ENCODE data around the gene LRMDA. TPM values are rescaled to one million over a fixed set of nuclear protein-coding genes. Genes with fewer than 3 reads are reported as not detected.

Gene LRMDA
- total and polyA plus RNA-seq, 2 of the 8 experiments (the other 6 are each of a cell fraction or from before 2014, with no cell fraction given), result 0.86 to 2.8 TPM

- FAIRE-seq, result no peak
- Histone ChIP-seq H2AK5ac (ENCODE audit: low read depth, low read length) (no peak overlapping the region), H2BK15ac (ENCODE audit: low read length) (no peak overlapping the region), H2BK20ac (ENCODE audit: low read length) (no peak overlapping the region), H2BK120ac (replicated peaks; ENCODE audit: low read depth, low read length) (no peak overlapping the region), H4K91ac (replicated peaks; ENCODE audit: insufficient read length, low read length) (no peak overlapping the region), H3K18ac (ENCODE audit: extremely low read depth, low read length) (no peak overlapping the region), H3K36me3 (ENCODE audit: control insufficient read depth in 2 of 4, insufficient read depth in 4 of 4, low read length in 3 of 4) (no peaks in the 10 kb centered on the region), H3K23me2 (ENCODE audit: low read depth, low read length) (no peaks in the 10 kb centered on the region; the same call in 1 of the 2 replicates), H3K4me2 (ENCODE audit: insufficient read depth in 1 of 2, low read depth in 2 of 2, low read length in 2 of 2) (no peak overlapping the region), H3K4ac (replicated peaks; ENCODE audit: insufficient read length, low read depth, low read length) (no peak overlapping the region), H4K8ac (ENCODE audit: extremely low read depth, insufficient read depth, low read length) (no peak overlapping the region), H2BK12ac (ENCODE audit: low read depth, low read length) (no peak overlapping the region), H3K27ac (ENCODE audit: low read depth, low read length) (no peak overlapping the region), H3K79me2 (ENCODE audit: control insufficient read depth in 1 of 2, insufficient read depth in 2 of 2, low read length in 2 of 2) (no peaks in the 10 kb centered on the region), H2AFZ (ENCODE audit: low read length) (no peak overlapping the region), H3K4me3 (ENCODE audit: extremely low read depth in 1 of 4, insufficient read depth in 2 of 4, low read depth in 3 of 4, low read length in 4 of 4) (no peak overlapping the region), H3K4me1 (replicated peaks in 1 of 4; ENCODE audit: control insufficient read depth in 3 of 4, insufficient read depth in 4 of 4, low read length in 3 of 4) (no peaks in the 10 kb centered on the region), H3K79me1 (ENCODE audit: low read depth, low read length) (no peaks in the 10 kb centered on the region), H3K27me3 (replicated peaks in 1 of 4; ENCODE audit: control insufficient read depth in 3 of 4, extremely low read depth in 1 of 4, insufficient read depth in 3 of 4, low read length in 3 of 4) (no peaks in the 10 kb centered on the region), H3K14ac (ENCODE audit: insufficient read length) (no peak overlapping the region), H4K20me1 (replicated peaks in 1 of 2; ENCODE audit: control insufficient read depth in 1 of 2, insufficient read depth in 2 of 2, low read length in 2 of 2) (no peaks in the 10 kb centered on the region), H3K56ac (replicated peaks; ENCODE audit: insufficient read length, low read depth, low read length) (no peak overlapping the region), H3K9me3 (ENCODE audit: insufficient read depth in 2 of 2, low read depth in 1 of 2, low read length in 1 of 2) (no peaks in the 10 kb centered on the region), H3K23ac (ENCODE audit: insufficient read length) (no peak overlapping the region), H3K9ac (replicated peaks in 1 of 4; ENCODE audit: extremely low read depth in 1 of 4, low read depth in 3 of 4, low read length in 3 of 4) (no peak overlapping the region), H4K5ac (ENCODE audit: insufficient read length, low read depth, low read length) (no peak overlapping the region), H2BK5ac (ENCODE audit: low read depth, low read length) (no peak overlapping the region)
- ChIA-PET CTCF (ENCODE audit: partially characterized antibody) (no interaction called here), POLR2A (ENCODE audit: partially characterized antibody) (no interaction called here)
- WGBS, 2 experiments (ENCODE audit: extremely low coverage in 1 of 2, insufficient coverage in 1 of 2, insufficient read length in 1 of 2, insufficient replicate concordance in 2 of 2, low coverage in 1 of 2, low lambda C conversion rate in 2 of 2, missing lambda C conversion rate in 1 of 2), result 92% methylated on average over 1 of the region's 1 CpG; no CpG with 5 or more reads in 1 of the 2 experiments
- no peak for DNase-seq (ENCODE audit: low read depth in 1 of 2, low spot score in 2 of 2)
- TF ChIP-seq NANOG (IDR thresholded peaks at IDR 0.05; ENCODE audit: insufficient read depth, low read depth, low read length, poor library complexity, severe bottlenecking) (no peak), POLR2AphosphoS5 (IDR thresholded peaks at IDR 0.05; ENCODE audit: low read depth, low read length) (no peak), SIRT6 (IDR thresholded peaks at IDR 0.05; ENCODE audit: low read length) (no peak), GTF2F1 (IDR thresholded peaks at IDR 0.05; ENCODE audit: borderline replicate concordance, low read depth, low read length) (no peak), CBX5 (IDR thresholded peaks at IDR 0.05; ENCODE audit: low read depth, low read length) (no peak), CBX8 (IDR thresholded peaks at IDR 0.05; ENCODE audit: borderline replicate concordance, low read depth, low read length) (no peak), TCF12 (IDR thresholded peaks at IDR 0.05; ENCODE audit: low read depth, low read length) (no peak), RAD21 (IDR thresholded peaks at IDR 0.05 in 1 of 2, conservative IDR thresholded peaks at IDR 0.05 in 1 of 2; ENCODE audit: low read depth in 2 of 2, low read length in 2 of 2) (no peak), EP300 (IDR thresholded peaks at IDR 0.05; ENCODE audit: borderline replicate concordance in 1 of 2, low read depth in 2 of 2, low read length in 2 of 2) (no peak), SP2 (IDR thresholded peaks at IDR 0.05; ENCODE audit: low read length) (no peak), MAFK (IDR thresholded peaks at IDR 0.05; ENCODE audit: low read depth, low read length) (no peak), TEAD4 (IDR thresholded peaks at IDR 0.05; ENCODE audit: low read depth, low read length) (no peak), SIX5 (IDR thresholded peaks at IDR 0.05; ENCODE audit: low read depth, low read length) (no peak), RNF2 (IDR thresholded peaks at IDR 0.05; ENCODE audit: borderline replicate concordance, low read depth, low read length, missing control alignments, poor library complexity, severe bottlenecking) (no peak), CHD2 (IDR thresholded peaks at IDR 0.05; ENCODE audit: low read length) (no peak)
Observed at GRCh38 chr10:75771606-75772005, 340.2 kb downstream of the LRMDA start.
